ENCODE data around the gene NRSN2.
"Not testable (repeated sequence)": the region's sequence is repeated elsewhere in the genome, so short reads cannot be mapped to it uniquely, and the experiment has no call there.

NRSN2 gene

DNA sequence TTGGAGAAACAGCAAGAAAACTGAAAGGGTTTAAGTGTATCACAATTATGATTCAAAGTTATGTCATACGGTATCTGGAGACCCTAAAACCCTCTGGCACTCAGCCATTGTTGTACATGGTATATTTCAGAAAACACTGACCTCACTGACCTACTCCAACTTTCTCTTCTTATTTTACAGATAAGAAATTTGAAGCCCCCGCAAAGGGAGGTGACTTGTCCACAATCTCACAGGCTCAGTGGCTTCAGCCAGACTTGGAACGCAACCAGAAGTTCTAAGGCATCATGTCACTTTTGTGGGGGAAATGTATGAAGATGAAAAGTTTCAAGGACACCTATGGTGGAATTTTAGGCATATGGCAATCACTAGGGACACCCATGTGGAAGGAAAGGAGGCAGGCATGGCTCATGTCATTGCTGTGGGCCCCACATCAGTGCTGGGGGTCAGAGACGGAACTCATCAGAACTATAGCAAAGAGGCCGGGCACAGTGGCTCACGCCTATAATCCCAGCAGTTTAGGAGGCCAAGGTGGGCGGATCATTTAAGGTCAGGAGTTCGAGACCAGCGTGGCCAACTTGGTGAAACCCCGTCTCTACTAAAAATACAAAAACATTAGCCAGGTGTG lies 28.5 kb downstream of the NRSN2 start:
- DNase-seq (ENCODE audit: low read depth), result no peak

GRCh38 chr20:376089-376488 lies 29.2 kb downstream of the NRSN2 start:
- DNase-seq (ENCODE audit: low read depth), result no peak

DNA sequence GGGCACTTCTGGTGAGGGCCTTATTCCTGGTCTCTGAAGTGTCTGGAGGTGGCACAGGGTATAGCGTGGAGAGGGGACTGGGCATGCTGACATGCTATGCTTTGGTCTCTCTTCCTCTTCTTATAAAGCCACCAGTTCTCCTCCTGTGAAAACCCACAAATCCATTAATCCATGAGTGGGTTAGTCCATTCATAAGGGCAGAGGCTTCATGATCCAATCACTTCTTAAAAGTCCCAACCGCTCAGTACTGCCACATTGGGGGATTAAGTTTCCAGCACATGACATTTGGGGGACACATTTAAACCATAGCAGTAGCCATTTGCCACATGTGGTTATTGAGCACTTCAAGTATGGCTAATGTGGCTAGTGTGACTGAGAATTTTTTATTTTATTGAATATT lies 29.8 kb downstream of the NRSN2 start:
- no peak for DNase-seq (ENCODE audit: low read depth)

DNA sequence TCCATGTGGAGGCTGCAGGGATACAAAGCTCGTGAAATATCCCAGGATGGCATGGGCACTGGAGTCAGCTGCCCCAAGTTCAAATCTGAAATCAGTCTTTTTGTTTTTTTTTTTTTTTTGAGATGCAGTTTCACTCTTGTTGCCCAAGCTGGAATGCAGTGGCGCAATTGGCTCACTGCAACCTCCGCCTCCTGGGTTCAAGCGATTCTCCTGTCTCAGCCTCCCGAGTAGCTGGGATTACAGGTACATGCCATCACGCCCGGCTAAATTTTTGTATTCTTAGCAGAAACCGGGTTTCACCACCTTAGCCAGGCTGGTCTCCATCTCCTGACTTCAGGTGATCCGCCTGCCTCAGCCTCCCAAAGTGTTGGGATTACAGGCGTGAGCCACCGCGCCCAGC lies 30.7 kb downstream of the NRSN2 start:
- not testable (repeated sequence) for DNase-seq (ENCODE audit: low read depth)

DNA sequence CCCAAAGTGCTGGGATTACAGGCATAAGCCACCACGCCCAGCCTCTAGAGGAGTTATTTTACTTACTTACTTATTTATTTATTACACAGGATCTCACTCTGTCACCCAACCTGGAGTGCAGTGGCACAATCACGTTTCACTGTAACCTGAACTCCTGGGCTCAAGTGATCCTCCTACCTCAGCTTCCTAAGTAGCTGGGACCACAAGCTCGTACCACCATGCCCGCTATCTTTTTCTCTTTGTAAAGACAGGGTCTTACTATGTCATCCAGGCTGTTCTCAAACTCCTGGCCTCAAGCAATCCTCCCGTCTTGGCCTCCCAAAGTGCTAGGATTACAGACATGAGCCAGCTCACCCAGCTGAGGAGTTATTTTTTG lies 32.0 kb downstream of the NRSN2 start:
- DNase-seq (ENCODE audit: low read depth), result no peak

GRCh38 chr20:380763-381580 lies 34.1 kb downstream of the NRSN2 start:
- peak; percentile 12 for DNase-seq (ENCODE audit: low read depth)

GRCh38 chr20:381581-382290 lies 34.8 kb downstream of the NRSN2 start:
- peak; percentile 36 for DNase-seq (ENCODE audit: low read depth)

- no peak for DNase-seq (ENCODE audit: low read depth)
Observed at GRCh38 chr20:382291-383115, 35.6 kb downstream of the NRSN2 start.

- no peak for DNase-seq (ENCODE audit: low read depth)
Observed at GRCh38 chr20:383889-384288, 37.0 kb downstream of the NRSN2 start.

DNA sequence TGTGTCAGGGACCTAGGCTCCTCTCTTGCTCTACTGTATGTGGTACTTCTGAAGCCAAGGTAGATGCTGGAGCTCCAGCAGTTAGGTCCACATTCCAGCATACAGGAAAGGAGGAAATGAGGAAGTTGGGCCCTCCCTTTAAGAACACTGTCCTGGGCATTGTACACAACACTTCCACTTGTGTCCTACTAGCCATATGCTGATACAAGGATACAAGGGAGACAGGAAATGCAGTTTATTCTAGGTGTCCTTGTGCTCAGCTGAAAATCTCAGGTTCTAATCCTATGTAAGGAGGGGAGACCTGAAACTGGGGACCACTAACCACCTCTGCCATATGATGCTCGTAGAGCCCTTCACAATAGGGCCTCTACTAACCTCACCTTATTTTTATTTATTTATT lies 37.8 kb downstream of the NRSN2 start:
- no peak for DNase-seq (ENCODE audit: low read depth)

DNA sequence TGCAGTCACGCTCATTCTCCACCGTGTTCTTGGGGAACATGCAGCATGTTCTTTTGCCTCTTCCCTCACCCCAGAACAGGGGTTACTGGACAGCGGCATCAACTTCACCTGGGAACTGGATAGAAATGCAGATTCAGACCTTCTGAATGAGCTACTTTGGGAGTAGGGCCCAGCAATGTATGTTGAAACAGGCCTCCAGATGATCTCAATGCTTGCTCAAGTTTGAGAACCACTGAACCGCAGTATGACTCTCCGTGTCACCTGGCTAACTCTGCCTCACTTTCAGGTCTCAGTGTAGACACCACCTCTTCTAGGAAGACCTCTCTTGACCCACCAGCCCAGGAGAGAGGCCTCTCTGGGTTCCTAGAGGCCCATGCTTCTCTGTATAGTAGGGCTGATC lies 38.5 kb downstream of the NRSN2 start:
- DNase-seq (ENCODE audit: low read depth), result no peak

DNA sequence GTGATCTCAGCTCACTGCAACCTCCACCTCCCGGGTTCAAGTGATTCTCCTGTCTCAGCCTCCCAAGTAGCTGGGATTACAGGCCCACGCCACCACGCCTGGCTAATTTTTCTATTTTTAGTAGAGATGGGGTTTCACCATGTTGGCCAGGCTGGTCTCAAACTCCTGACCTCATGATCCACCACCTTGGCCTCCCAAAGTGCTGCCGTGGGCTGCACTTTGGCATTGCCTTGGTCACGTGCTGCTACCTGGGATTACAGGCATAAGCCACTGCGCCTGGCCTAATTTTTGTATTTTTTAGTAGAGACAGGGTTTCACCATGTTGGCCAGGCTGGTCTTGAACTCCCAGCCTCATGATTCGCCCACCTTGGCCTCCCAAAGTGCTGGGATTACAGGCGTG lies 39.7 kb downstream of the NRSN2 start:
- not testable (repeated sequence) for DNase-seq (ENCODE audit: low read depth)

- no peak for DNase-seq (ENCODE audit: low read depth)
Observed at GRCh38 chr20:387520-387919, 40.6 kb downstream of the NRSN2 start.

- no peak for DNase-seq (ENCODE audit: low read depth)
Observed at GRCh38 chr20:388034-388994, 41.4 kb downstream of the NRSN2 start.

- no peak for DNase-seq (ENCODE audit: low read depth)
Observed at GRCh38 chr20:389220-389619, 42.3 kb downstream of the NRSN2 start.

- no peak for DNase-seq (ENCODE audit: low read depth)
Observed at GRCh38 chr20:391041-391711, 44.3 kb downstream of the NRSN2 start.

DNA sequence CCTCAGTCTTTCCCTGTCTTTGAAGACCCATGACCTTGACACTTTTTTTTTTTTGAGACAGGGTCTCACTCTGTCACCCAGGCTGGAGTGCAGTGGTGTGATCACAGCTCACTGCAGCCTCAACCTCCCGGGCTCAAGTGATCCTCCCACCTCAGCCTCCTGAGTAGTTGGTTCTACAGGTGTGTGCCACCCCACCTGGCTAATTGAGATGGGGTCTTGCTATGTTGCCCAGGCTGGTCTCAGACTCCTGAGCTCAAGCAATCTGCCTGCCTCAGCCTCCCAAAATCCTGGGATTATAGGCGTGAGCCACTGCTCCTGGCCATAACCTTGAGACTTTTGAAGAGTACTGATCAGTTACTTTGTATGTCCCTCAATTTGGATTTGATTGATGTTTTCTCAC lies 46.4 kb downstream of the NRSN2 start:
- DNase-seq (ENCODE audit: low read depth), result not testable (repeated sequence)

DNA sequence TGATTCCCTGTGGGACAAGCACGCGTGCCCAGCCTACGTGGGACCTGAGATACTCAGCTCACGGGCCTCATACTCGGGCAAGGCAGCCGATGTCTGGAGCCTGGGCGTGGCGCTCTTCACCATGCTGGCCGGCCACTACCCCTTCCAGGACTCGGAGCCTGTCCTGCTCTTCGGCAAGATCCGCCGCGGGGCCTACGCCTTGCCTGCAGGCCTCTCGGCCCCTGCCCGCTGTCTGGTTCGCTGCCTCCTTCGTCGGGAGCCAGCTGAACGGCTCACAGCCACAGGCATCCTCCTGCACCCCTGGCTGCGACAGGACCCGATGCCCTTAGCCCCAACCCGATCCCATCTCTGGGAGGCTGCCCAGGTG lies 49.3 kb downstream of the NRSN2 start:
- DNase-seq (ENCODE audit: low read depth), result no peak

- DNase-seq (ENCODE audit: low read depth), result no peak
Observed at GRCh38 chr20:396619-397431, 49.9 kb downstream of the NRSN2 start.

All from T follicular helper cell (primary cell).